ENCODE measurements around the gene KLK6.

DNA sequence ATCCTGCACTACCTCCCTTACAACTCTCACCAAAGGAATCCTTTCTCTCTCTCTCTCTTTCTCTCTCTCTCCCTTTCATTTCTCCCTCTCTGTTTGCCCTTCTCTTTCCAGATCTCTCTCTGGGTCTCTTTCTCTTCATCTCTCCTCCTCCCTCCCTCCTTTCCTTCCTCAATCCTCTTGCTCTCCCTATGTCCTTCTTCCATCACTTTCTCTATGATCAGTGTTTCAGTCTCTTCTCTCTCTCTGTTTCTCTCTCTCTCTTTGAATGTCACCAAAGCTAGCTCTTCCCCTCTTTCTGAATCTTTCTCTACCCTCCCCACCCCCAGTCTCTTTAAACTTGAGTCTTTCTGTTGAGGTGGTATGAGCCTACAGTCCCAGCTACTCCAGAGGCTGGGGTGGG lies 38.4 kb downstream of the KLK6 start:
- TF ChIP-seq EZH2 (IDR thresholded peaks at IDR 0.05; ENCODE audit: insufficient read depth, low read length), result no peak
- TF ChIP-seq, protein P1, sequence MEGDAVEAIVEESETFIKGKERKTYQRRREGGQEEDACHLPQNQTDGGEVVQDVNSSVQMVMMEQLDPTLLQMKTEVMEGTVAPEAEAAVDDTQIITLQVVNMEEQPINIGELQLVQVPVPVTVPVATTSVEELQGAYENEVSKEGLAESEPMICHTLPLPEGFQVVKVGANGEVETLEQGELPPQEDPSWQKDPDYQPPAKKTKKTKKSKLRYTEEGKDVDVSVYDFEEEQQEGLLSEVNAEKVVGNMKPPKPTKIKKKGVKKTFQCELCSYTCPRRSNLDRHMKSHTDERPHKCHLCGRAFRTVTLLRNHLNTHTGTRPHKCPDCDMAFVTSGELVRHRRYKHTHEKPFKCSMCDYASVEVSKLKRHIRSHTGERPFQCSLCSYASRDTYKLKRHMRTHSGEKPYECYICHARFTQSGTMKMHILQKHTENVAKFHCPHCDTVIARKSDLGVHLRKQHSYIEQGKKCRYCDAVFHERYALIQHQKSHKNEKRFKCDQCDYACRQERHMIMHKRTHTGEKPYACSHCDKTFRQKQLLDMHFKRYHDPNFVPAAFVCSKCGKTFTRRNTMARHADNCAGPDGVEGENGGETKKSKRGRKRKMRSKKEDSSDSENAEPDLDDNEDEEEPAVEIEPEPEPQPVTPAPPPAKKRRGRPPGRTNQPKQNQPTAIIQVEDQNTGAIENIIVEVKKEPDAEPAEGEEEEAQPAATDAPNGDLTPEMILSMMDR (IDR thresholded peaks at IDR 0.05; ENCODE audit: insufficient read depth, low read depth, low read length), result no peak

Data from astrocyte (in vitro differentiated cells and primary cell).